Dendritic cell treated with granulocyte-macrophage colony-stimulating factor and Interleukin-4, amounts not matched to agents 40 ng/mL and 50 ng/mL, for 4 days (primary cell): ENCODE measurements around the gene RPL27.
"Not testable (repeated sequence)": the region's sequence is repeated elsewhere in the genome, so short reads cannot be mapped to it uniquely, and the experiment has no call there.

Experiments used
- H3K27ac Mint-ChIP-seq: one replicate; pipeline ENCODE4 v1.8.0; 2022; ENCODE audit warnings: mild to moderate bottlenecking, mixed read lengths
- H3K27me3 Mint-ChIP-seq: one replicate; pipeline ENCODE4 v1.8.0; 2022; ENCODE audit warnings: mild to moderate bottlenecking, mixed read lengths
- H3K36me3 Mint-ChIP-seq: one replicate; pipeline ENCODE4 v1.8.0; 2022; ENCODE audit warnings: low read depth, mixed read lengths
- H3K4me1 Mint-ChIP-seq: one replicate; pipeline ENCODE4 v1.8.0; 2022; ENCODE audit warnings: low read depth, mixed read lengths
- H3K4me3 Mint-ChIP-seq: one replicate; pipeline ENCODE4 v1.8.0; 2022; ENCODE audit warnings: mild to moderate bottlenecking, moderate library complexity, mixed read lengths
- H3K9me3 Mint-ChIP-seq: one replicate; pipeline ENCODE4 v1.8.0; 2022; ENCODE audit warnings: mixed read lengths
- intact Hi-C: fragments of 100-400 bp; cut with micrococcal nuclease; formaldehyde crosslinking; loops from one replicate; pipeline ENCODE4 v1.15.0; 2022

The RPL27 gene

DNA sequence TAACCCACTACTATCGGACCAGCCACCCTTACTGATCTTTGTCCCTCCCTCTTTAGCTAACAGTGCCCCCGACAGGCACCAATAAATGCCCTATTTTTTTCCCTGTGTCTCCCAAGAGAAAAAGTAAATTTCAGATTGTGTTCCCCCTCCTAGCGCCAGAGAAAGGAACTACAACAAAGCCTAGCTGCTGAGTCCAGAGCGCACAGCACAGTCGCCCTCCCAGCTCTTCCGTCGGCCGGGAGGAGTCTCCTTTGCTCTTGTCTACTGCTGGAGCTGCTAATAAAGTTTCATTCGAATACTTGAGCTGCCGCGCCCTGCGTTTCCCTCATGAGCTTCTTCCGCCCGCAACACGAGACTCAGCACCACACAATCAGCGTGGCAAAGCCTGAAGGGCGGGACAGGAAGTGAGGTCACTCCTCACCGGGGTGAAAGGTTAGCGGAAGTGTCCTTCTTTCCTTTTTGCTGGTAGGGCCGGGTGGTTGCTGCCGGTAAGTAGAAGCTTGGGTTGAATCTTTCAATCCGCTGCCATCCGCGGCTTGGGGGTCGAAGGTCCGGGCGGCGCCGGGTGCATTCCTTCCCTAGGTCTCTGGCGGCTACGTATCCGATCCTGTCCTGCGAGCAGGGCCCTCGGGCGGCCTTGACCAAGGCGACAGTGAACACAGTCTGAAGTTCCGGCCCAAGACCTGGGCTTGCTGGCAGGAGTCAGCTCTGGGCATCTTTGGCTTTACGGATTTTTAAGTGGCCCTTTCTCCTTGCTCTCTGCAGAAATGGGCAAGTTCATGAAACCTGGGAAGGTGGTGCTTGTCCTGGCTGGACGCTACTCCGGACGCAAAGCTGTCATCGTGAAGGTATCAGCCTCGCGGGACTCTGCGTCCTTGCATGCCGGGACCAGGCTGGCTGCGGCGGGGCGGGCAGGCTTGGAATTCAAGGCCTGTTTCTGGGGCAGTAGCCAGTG, at the start of gene RPL27:
Gene RPL27, plus strand, starts transcription at position 436 of the 955 bp plus-strand sequence. Its CDS starts 332 bp downstream, at position 768.
- Mint-ChIP-seq H3K9me3 (no peaks in the 10 kb centered on the region), H3K4me3 (peak within 1 kb of the TSS; percentile 95)
- intact Hi-C loops: loop anchor here (10.0 kb wide), 1 partner anchor 153 kb away; the partner anchor contains the start of gene AOC2

GRCh38 chr17:42950044-42950783, 48.0 kb upstream of the RPL27 start:
- Mint-ChIP-seq H3K4me3 (no peak overlapping the region), H3K4me1 (no peaks in the 10 kb centered on the region), H3K9me3 (no peaks in the 10 kb centered on the region), H3K36me3 (peaks cover 75% of the 10 kb centered on the region), H3K27me3 (no peaks in the 10 kb centered on the region), H3K27ac (no peak overlapping the region)
- intact Hi-C loops: no loop called here

More for the DNA sequence above, at the start of gene RPL27:
- Mint-ChIP-seq H3K27me3 (no peaks in the 10 kb centered on the region), H3K4me1 (peaks cover 41% of the 10 kb centered on the region), H3K36me3 (peaks cover 74% of the 10 kb centered on the region), H3K27ac (peak within 1 kb of the TSS; percentile 95)

DNA sequence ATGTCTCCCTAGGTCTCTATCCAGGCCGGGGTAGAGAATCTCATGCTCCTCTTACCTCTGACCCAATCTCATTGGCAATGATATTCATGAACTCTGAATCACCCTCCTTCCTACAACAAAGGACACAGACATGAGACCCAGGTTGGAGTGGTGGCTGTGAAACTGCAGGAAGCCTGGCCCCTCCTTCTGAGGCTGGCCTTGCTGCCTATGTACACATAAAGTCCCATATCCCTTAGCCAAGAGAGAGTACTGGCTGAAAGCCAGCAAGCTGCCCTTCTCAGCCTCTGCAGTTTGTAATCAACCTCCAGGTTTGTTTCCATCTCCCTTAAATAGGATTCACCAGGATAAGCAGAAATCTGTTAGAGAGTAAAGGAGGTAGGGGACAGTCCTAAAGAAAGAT, 44.5 kb upstream of the RPL27 start:
- H3K27ac Mint-ChIP-seq: no peak overlapping the region
- intact Hi-C loops: no loop called here
- peaks cover 94% of the 10 kb centered on the region for H3K36me3 Mint-ChIP-seq
- no peak overlapping the region for H3K4me3 Mint-ChIP-seq
- no peaks in the 10 kb centered on the region for H3K9me3 Mint-ChIP-seq
- H3K4me1 Mint-ChIP-seq: no peaks in the 10 kb centered on the region
- H3K27me3 Mint-ChIP-seq: no peaks in the 10 kb centered on the region

DNA sequence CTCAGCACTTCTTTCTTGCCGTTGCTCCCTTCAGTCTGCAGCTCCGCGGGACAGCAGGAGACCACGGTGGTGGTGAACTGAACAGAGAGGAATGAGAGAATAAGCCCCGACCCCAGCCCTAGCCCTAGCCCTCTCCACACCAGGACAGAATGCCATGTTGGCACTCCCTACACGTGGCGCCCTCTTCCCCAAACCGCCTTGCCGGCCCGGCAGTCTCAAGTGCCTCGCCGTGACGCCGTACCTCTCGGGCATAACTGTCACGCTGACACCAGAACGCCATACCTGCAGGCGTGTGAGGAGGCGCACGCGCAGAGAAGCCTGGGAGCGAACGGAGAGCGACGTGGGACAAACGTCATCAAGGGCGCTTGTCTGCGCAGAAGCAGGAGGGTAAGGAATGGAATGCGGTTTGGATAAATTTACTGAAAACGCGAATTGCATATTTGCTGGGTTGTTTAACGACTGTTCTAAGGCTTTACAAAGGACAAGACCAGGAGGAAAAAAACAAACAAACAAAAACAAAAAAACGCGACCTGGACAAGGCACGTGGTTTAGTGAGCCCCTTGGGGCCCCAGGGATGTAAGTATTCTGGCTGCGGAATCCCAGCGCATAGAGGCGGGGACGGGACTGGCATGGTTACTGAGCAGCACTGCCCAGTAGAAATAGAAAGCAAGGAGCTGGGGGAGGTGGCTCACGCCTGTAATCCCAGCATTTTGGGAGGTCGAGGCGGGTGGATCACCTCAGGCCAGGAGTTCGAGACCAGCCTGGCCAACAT, 33.9 kb upstream of the RPL27 start, which contains the start of gene AARSD1:
Gene AARSD1, minus strand, starts transcription at position 294 of the 772 bp plus-strand sequence. Its CDS starts 14 bp downstream, at position 280.
- Mint-ChIP-seq H3K9me3 (no peaks in the 10 kb centered on the region), H3K36me3 (peaks cover 38% of the 10 kb centered on the region)
- intact Hi-C loops: loop anchor here (2.0 kb wide), 1 partner anchor 16 kb away; the partner anchor contains the start of genes PTGES3L and RUNDC1

DNA sequence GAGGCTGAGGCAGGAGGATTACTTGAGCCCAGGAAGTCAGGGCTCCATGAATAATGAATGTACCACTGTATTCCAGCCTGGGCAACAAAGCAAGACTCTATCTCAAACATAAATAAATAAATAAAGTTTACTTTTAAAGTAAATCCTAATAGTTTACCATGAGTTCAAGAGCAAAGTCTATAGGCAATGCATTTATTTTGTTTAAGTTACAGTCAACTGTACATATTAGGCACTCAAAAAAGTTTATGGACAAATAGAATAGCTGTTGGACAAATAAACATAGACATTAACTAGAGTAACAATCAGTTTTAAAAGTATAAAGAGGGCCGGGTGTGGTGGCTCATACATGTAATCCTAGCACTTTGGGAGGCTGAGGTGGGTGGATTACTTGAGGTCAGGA, 30.3 kb upstream of the RPL27 start:
- Mint-ChIP-seq H3K27ac (peak overlapping the region; percentile 48), H3K36me3 (peaks cover 9% of the 10 kb centered on the region), H3K4me3 (no peak overlapping the region), H3K9me3 (no peaks in the 10 kb centered on the region), H3K27me3 (no peaks in the 10 kb centered on the region), H3K4me1 (peaks cover 20% of the 10 kb centered on the region)
- intact Hi-C loops: no loop called here

More for the DNA sequence above, 33.9 kb upstream of the RPL27 start, which contains the start of gene AARSD1:
- Mint-ChIP-seq H3K4me3 (peak within 1 kb of the TSS; percentile 92), H3K27ac (peak within 1 kb of the TSS; percentile 88), H3K4me1 (peaks cover 26% of the 10 kb centered on the region), H3K27me3 (no peaks in the 10 kb centered on the region)

DNA sequence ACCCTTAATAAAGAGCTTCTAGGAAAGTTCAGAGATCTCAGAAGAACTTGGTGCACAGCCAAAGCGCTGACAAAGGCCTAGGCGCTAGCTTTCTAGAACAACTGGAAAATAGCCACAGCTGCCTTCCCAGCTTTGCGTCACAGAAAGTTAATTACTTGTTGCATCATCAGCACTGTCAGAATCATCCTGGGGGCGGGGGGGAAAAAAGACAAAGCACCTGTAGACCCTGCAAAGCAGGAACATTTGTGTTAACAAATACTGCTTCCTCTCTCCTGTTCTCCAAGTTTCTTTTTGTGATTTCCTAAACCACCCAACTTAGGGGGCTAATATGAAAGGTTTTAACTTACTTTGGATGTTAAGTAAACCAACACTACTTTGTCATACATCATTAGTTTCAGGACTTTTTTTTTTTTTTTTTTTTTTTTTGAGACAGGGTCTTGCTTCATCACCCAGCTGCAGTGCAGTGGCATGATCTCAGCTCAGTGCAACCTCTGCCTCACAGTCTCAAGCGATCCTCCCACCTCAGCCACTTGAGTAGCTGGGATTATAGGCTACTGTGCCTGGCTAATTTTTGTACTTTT, 29.1 kb upstream of the RPL27 start:
- Mint-ChIP-seq H3K27me3 (no peaks in the 10 kb centered on the region), H3K27ac (no peak overlapping the region), H3K36me3 (peaks cover 7% of the 10 kb centered on the region), H3K4me3 (no peak overlapping the region), H3K4me1 (peaks cover 10% of the 10 kb centered on the region), H3K9me3 (no peaks in the 10 kb centered on the region)
- intact Hi-C loops: no loop called here

GRCh38 chr17:42971589-42971988, 26.6 kb upstream of the RPL27 start:
- no peaks in the 10 kb centered on the region for H3K27me3 Mint-ChIP-seq
- no peak overlapping the region for H3K4me3 Mint-ChIP-seq
- H3K36me3 Mint-ChIP-seq: no peaks in the 10 kb centered on the region
- no peak overlapping the region for H3K27ac Mint-ChIP-seq
- H3K9me3 Mint-ChIP-seq: no peaks in the 10 kb centered on the region
- intact Hi-C loops: no loop called here
- peaks cover 10% of the 10 kb centered on the region for H3K4me1 Mint-ChIP-seq

- H3K4me3 Mint-ChIP-seq, intact Hi-C loops, H3K27me3 Mint-ChIP-seq, H3K36me3 Mint-ChIP-seq, H3K9me3 Mint-ChIP-seq, H3K4me1 Mint-ChIP-seq, H3K27ac Mint-ChIP-seq: not testable (repeated sequence)
Observed at GRCh38 chr17:42973323-42973722, 24.9 kb upstream of the RPL27 start.

DNA sequence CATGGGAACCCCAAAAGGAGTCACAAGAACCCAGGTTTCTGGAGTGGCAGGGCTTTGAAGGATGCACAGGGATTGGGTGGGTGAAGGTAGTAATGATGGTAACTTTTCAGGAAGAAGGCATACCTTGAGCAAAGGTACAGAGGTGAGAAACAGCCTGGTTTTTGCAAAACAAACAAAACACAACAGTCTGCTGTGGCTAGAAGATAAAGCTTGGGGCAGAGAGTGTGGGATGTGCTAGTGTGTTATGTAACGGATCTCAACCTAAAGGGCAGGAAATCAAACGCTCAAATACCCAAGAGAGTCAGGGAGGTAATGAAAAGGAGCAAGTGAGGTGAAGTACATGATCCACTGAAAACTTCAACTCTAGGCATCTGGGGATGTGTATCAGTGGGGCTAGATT, 23.0 kb upstream of the RPL27 start:
- Mint-ChIP-seq H3K27ac (no peak overlapping the region), H3K36me3 (peaks cover 2% of the 10 kb centered on the region), H3K9me3 (no peaks in the 10 kb centered on the region), H3K4me3 (no peak overlapping the region), H3K4me1 (peaks cover 11% of the 10 kb centered on the region), H3K27me3 (peaks cover 4% of the 10 kb centered on the region)
- intact Hi-C loops: no loop called here

DNA sequence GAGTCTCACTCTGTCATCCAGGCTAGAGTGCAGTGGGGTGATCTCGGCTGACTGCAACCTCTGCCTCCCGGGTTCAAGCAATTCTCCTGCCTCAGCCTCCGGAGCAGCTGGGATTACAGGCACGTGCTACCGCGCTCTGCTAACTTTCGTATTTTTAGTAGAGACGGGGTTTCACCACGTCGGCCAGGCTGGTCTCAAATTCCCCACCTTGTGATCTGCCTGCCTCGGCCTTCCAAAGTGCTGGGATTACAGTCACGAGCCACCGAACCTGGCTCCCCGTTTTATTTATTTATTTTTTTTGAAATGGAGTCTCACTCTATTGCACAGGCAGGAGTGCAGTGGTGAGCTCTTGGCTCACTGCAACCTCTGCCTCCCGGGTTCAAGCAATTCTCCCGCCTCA, 22.5 kb upstream of the RPL27 start:
- peaks cover 14% of the 10 kb centered on the region for H3K4me1 Mint-ChIP-seq
- intact Hi-C loops, H3K27me3 Mint-ChIP-seq, H3K9me3 Mint-ChIP-seq, H3K36me3 Mint-ChIP-seq, H3K27ac Mint-ChIP-seq, H3K4me3 Mint-ChIP-seq: not testable (repeated sequence)

DNA sequence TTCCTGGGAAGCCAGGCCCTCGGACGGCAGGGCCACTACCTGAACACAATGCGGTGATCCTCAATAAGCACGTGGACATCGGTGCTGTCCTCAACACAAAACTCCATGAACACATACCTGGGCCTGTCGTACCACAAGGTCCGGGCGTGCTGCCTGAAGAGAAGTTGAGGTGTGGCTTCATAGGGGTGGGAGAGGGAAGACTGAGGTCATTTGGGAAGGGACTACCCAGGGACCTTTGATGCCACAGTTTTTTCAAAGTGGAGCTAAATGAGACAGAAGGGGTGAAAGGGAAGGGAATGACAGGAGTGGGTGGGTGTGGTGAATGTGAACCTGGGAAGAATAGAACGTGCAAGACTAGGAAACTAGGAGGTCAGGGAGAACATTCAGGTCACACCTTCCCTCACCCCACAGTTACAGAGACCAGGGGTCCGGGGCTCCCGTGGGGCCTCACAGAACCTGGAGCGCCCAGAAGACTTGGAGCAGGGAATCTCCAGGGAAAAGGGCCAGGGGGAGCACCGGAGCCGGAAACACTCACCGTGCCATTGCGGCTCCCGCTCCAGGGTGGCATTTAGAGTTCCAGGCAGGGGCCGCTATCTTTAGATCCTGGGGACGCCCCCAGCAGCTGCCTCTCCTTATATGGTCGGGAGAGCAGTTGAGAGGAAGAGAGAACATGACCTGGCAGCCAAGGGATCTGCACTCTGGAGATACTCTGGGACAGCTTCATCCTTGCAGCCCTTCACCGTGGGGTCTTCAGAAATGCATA, 18.5 kb upstream of the RPL27 start, which contains the start of gene PTGES3L:
Gene PTGES3L, minus strand, starts transcription at position 570 of the 763 bp plus-strand sequence. Its CDS starts 27 bp downstream, at position 543.
- peak within 1 kb of the TSS; percentile 99 for H3K4me3 Mint-ChIP-seq
- peaks cover 47% of the 10 kb centered on the region for H3K4me1 Mint-ChIP-seq
- H3K9me3 Mint-ChIP-seq: no peaks in the 10 kb centered on the region
- H3K27me3 Mint-ChIP-seq: peaks cover 4% of the 10 kb centered on the region
- peak within 1 kb of the TSS; percentile 95 for H3K27ac Mint-ChIP-seq
- peaks cover 41% of the 10 kb centered on the region for H3K36me3 Mint-ChIP-seq
- intact Hi-C loops: loop anchor here (2.0 kb wide), 1 partner anchor 15 kb away; the partner anchor contains the start of gene AARSD1

DNA sequence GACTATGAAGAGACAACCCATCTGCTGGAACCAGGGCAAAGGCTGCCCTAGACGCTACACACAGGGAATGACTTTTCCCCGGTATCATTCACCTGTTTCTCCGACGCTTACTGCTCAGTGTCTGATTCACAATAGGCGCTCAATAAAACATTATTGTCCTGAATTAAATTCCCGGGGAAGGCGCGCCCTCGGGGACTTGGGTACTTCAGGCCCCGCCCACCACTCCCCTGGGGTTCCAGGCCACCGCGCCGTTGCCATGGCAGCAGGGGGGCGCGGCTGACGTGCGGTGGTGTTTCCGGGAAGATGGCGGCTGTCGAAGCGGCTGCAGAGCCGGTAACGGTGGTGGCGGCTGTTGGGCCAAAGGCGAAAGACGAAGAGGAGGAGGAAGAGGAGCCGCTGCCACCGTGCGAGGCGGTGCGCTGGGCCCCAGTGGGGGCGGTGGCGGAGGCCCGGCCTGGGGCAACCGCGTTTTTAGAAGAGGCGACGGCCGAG, 17.9 kb upstream of the RPL27 start, which contains the start of gene RUNDC1:
Gene RUNDC1, plus strand, starts transcription at position 292 of the 492 bp plus-strand sequence. Its CDS starts 12 bp downstream, at position 304.
- Mint-ChIP-seq H3K4me1 (peaks cover 48% of the 10 kb centered on the region), H3K4me3 (peak within 1 kb of the TSS; percentile 99), H3K36me3 (peaks cover 41% of the 10 kb centered on the region), H3K27me3 (peaks cover 4% of the 10 kb centered on the region), H3K9me3 (no peaks in the 10 kb centered on the region), H3K27ac (peak within 1 kb of the TSS; percentile 95)
- intact Hi-C loops: loop anchor here (2.0 kb wide), 1 partner anchor 16 kb away; the partner anchor contains the start of gene AARSD1
